Breast epithelium (tissue), 4 donors: ENCODE data around the gene PDS5B. TPM values are rescaled to one million over a fixed set of nuclear protein-coding genes. Genes with fewer than 3 reads are reported as not detected.

ENCODE experiments used
- DNase-seq, 2 donors: peaks; one replicate each; pipeline ENCODE4 v3.0.0-alpha.2; 2019; ENCODE audit warnings: low spot score in 2 of 2
- H3K27ac ChIP-seq, 2 donors: fragments of 200-600 bp; sonication (generic) in 1 of 2; one replicate each; pipeline ENCODE4 v1.5.1; 2016 to 2019; ENCODE audit warnings: mild to moderate bottlenecking in 1 of 2
- H3K27me3 ChIP-seq, 2 donors: fragments of 200-600 bp; sonication (generic) in 1 of 2; one replicate each; pipeline versions ENCODE4 v1.5.1 to v1.6.0; 2017 to 2019; ENCODE audit warnings: control low read depth in 1 of 2, mild to moderate bottlenecking in 1 of 2
- H3K36me3 ChIP-seq: fragments of 200-600 bp; one replicate; pipeline ENCODE4 v1.5.1; 2019
- H3K4me1 ChIP-seq, 2 donors: fragments of 200-600 bp; sonication (generic); one replicate each; pipeline ENCODE4 v1.5.1; 2016 to 2019; ENCODE audit warnings: control low read depth in 1 of 2
- H3K4me3 ChIP-seq, 3 donors: fragments of 200-600 bp; sonication (generic); 1 replicate in 2 of 3; 2 replicates in 1 of 3; pipeline ENCODE4 v1.5.1; 2016 to 2019; ENCODE audit warnings: mild to moderate bottlenecking in 3 of 3, moderate library complexity in 2 of 3
- H3K9me3 ChIP-seq, 2 donors: fragments of 200-600 bp; sonication (generic) in 1 of 2; one replicate each; pipeline ENCODE4 v1.5.1; 2016 to 2019; ENCODE audit warnings: control low read depth in 1 of 2
- POLR2A ChIP-seq: fragments of 450-650 bp; IDR thresholded peaks from one replicate; pipeline ENCODE4 v1.6.1; 2016; ENCODE audit warnings: antibody characterized with exemption, mild to moderate bottlenecking, moderate library complexity
- POLR2AphosphoS5 ChIP-seq, 3 donors: sonication (generic); formaldehyde crosslinking; IDR thresholded peaks; one replicate each; pipeline ENCODE4 v1.6.1; 2017; ENCODE audit warnings: antibody characterized with exemption in 3 of 3
- intact Hi-C: fragments of 100-400 bp; cut with DNase I; formaldehyde crosslinking; loops from one replicate; pipeline ENCODE4 v1.15.1; 2023; ENCODE audit warnings: low total_unique reads
- total RNA-seq, 3 donors: library from RNA; depleted of rRNA; stranded (reverse); fragments of >200 nt; gene quantifications; one replicate each; pipeline ENCODE4 v1.1.0, GENCODE V29; 2016
- TF ChIP-seq, protein P1 (sequence below), 3 donors: fragments of 450-650 bp; IDR thresholded peaks; one replicate each; pipeline ENCODE4 v1.5.1; 2016 to 2017; ENCODE audit warnings: antibody characterized with exemption in 3 of 3, mild to moderate bottlenecking in 3 of 3, moderate library complexity in 3 of 3

PDS5B gene
- total RNA-seq, 3 donors from 2014 or later = 35.0 to 71.7 (median 66.2) TPM

DNA sequence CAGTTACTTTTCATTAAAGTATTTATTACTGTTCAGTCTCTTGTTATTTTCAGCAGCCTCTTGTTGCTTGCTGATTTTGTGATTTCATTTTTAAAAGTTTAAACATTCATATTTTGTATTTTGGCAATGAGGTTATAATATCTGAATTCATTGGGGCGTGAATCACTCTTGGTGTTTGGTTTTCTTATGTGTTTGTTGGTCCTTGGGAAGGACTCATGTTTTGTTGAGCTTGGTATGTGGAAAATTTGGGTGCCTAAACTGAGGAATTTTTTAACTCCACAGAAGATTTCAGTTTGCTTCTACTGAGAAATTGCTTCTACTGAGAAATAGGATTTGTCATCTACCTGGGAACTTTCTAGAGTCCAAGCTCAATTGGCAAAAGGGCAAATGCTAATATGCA lies 38.2 kb downstream of the PDS5B start:
- intact Hi-C loops = loop anchor here (10.0 kb wide), 1 partner anchor 1970 kb away; no protein-coding TSS in a partner anchor
- no peak for DNase-seq
- no peak for TF ChIP-seq POLR2A
- TF ChIP-seq, protein P1, sequence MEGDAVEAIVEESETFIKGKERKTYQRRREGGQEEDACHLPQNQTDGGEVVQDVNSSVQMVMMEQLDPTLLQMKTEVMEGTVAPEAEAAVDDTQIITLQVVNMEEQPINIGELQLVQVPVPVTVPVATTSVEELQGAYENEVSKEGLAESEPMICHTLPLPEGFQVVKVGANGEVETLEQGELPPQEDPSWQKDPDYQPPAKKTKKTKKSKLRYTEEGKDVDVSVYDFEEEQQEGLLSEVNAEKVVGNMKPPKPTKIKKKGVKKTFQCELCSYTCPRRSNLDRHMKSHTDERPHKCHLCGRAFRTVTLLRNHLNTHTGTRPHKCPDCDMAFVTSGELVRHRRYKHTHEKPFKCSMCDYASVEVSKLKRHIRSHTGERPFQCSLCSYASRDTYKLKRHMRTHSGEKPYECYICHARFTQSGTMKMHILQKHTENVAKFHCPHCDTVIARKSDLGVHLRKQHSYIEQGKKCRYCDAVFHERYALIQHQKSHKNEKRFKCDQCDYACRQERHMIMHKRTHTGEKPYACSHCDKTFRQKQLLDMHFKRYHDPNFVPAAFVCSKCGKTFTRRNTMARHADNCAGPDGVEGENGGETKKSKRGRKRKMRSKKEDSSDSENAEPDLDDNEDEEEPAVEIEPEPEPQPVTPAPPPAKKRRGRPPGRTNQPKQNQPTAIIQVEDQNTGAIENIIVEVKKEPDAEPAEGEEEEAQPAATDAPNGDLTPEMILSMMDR (IDR thresholded peaks at IDR 0.05) = no peak
- Histone ChIP-seq H3K4me1 (no peaks in the 10 kb centered on the region), H3K27me3 (no peaks in the 10 kb centered on the region), H3K27ac (no peak overlapping the region), H3K9me3 (peaks cover 6 to 10% of the 10 kb centered on the region in 2 donors), H3K4me3 (no peak overlapping the region), H3K36me3 (no peaks in the 10 kb centered on the region)

DNA sequence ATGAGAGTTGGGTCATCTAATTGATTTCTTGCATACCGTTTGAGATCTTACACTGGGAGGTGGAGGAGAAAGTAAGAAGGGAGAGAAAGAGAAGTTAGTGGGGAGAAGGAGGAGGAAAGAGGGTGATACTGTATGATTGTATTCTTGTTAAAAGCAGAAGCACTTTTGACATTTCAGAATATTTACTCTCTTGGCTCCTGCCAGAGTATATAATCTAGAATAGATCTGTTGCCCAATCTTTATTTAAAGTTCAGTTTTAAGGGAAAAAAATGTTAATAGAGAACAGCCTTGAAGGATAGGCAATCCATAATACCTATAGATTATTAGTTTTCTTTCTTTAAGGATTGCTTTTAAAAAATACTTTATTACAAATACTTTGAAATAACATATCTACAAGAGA lies 41.5 kb downstream of the PDS5B start:
- no peak overlapping the region for H3K4me3 ChIP-seq
- H3K4me1 ChIP-seq = no peaks in the 10 kb centered on the region
- no peak for DNase-seq
- TF ChIP-seq, protein P1 (IDR thresholded peaks at IDR 0.05) = no peak
- TF ChIP-seq POLR2A = no peak
- TF ChIP-seq POLR2AphosphoS5 (IDR thresholded peaks at IDR 0.05) = no peak
- intact Hi-C loops = loop anchor here (10.0 kb wide), 1 partner anchor 1973 kb away; no protein-coding TSS in a partner anchor
- peaks cover 5 to 6% of the 10 kb centered on the region in 2 donors for H3K9me3 ChIP-seq
- H3K27me3 ChIP-seq = no peaks in the 10 kb centered on the region
- H3K27ac ChIP-seq = no peak overlapping the region
- H3K36me3 ChIP-seq = no peaks in the 10 kb centered on the region

DNA sequence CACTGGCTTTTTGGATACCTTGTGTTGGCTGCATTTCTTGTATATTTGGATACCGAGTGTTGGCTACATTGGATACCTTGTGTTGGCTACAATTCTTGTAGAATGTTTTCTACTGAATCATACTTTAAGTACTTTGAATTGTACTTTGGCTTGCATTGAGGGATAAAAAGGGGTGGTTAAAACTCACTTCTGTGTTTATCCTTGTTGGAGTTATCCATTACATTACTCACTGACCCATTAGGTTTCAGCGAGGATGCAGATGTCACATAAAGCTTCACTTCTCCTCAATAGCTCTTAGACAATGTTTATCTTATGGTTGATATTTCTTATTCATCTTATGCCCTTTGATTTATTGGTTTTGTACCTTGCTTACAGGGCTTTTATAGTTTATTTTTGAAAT lies 43.1 kb downstream of the PDS5B start:
- H3K27me3 ChIP-seq = no peaks in the 10 kb centered on the region
- TF ChIP-seq POLR2A (no peak), POLR2AphosphoS5 (IDR thresholded peaks at IDR 0.05) (no peak)
- TF ChIP-seq, protein P1 (IDR thresholded peaks at IDR 0.05) = no peak
- intact Hi-C loops = loop anchor here (10.0 kb wide), 1 partner anchor 1975 kb away; no protein-coding TSS in a partner anchor
- no peak overlapping the region for H3K27ac ChIP-seq
- no peaks in the 10 kb centered on the region for H3K4me1 ChIP-seq
- no peak overlapping the region for H3K4me3 ChIP-seq
- H3K9me3 ChIP-seq = no peaks in the 10 kb centered on the region
- no peaks in the 10 kb centered on the region for H3K36me3 ChIP-seq
- DNase-seq = no peak

DNA sequence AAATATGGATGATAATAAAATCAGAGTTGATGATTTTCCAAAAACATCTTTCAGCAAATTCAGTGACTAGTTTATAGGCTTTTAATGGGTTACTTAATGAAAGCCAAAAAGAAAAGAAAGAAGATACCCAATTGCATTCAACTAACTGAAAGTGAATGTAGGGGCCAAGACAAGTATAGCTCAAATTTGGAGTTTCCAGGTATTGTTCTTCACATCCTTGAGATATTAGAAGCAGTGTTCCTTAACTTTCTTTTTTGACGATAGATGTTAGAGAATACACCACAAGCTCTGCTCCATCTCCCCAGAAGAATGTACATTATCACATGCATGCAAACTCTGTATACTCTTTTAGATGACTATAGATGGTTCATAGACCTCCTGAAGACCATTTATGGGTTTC lies 43.6 kb downstream of the PDS5B start:
- DNase-seq = no peak
- intact Hi-C loops = loop anchor here (10.0 kb wide), 1 partner anchor 1975 kb away; no protein-coding TSS in a partner anchor
- Histone ChIP-seq H3K4me1 (no peaks in the 10 kb centered on the region), H3K27ac (no peak overlapping the region), H3K9me3 (no peaks in the 10 kb centered on the region), H3K36me3 (no peaks in the 10 kb centered on the region), H3K4me3 (no peak overlapping the region), H3K27me3 (no peaks in the 10 kb centered on the region)
- TF ChIP-seq POLR2AphosphoS5 (IDR thresholded peaks at IDR 0.05) (no peak), POLR2A (no peak)
- TF ChIP-seq, protein P1 (IDR thresholded peaks at IDR 0.05) = no peak

DNA sequence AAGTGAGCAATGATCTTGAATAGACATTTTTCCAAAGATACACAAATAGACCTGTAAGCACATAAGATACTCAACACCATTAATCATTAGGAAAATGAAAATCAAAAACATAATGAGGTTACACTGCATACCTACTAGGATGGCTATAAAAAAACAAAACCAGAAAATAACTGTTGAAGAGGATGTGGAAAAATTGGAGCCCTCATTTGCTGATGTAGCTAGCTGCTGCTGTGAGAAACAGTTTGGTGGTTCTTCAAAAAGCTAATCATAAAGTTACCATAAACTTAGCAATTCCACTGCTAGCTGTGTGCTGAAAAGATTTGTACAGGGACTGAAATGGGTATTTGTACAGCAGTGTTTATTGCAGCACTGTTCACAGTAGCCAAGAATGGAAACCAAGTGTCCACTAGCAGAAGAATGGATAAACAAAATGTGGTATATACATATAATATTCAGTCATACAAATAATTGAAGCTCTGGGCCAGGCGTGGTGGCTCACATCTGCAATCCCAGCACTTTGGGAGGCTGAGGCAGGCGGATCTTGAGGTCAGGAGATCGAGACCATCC lies 46.2 kb downstream of the PDS5B start:
- Histone ChIP-seq H3K27me3 (no peaks in the 10 kb centered on the region), H3K4me1 (no peaks in the 10 kb centered on the region), H3K9me3 (no peaks in the 10 kb centered on the region), H3K27ac (no peak overlapping the region), H3K4me3 (no peak overlapping the region), H3K36me3 (no peaks in the 10 kb centered on the region)
- DNase-seq = no peak
- TF ChIP-seq, protein P1 (IDR thresholded peaks at IDR 0.05) = no peak
- TF ChIP-seq POLR2A = no peak
- TF ChIP-seq POLR2AphosphoS5 (IDR thresholded peaks at IDR 0.05) = no peak
- intact Hi-C loops = no loop called here
